HG02943 (cell line): ENCODE results near the gene CARD18.
"Not testable (repeated sequence)": the region's sequence is repeated elsewhere in the genome, so short reads cannot be mapped to it uniquely, and the experiment has no call there.

Experiments
- ATAC-seq: cut with Tn5 transposase; IDR thresholded peaks from one replicate; pipeline ENCODE4 v1.9.1; 2021; ENCODE audit warnings: mild to moderate bottlenecking, low read depth, moderate library complexity; ENCODE audit not compliant: unreplicated experiment

CARD18 gene

DNA sequence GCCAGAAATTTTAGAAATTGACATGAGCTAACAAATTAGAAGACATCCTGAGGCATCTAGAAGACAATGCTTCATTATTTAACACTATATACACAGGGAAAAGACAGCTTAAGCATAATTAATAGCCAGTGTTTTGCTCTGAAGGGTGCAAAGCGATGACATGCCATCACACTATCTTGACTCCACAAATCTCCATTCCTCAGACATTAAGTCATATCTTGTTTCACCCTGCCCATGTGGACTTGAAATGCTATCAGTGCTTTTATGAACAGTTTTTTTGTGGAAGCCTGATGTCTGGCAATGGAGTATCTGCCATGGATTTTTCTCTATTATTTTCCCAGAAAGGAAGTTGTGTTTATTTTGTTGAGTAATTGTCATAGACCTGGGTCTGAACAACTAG, 2.3 kb downstream of the CARD18 start:
- ATAC-seq, result no peak

DNA sequence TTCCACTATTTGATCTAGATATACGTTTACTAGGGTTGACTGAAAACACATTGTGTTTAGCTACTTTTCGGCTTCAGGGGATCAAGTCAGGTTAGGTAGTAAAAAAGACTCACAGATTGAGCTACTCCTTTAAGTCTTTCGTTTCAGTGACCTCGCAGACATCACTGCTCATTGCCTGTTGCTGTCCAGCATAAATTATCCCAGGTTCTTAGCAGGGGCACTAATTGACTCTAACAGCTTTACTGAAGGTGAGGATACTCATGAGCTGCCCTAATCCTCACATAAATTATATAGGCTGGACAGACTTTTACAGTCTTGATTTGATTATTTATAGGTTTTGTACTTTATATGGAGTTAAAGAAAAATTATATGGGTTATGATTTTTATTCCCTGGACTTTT, 3.7 kb downstream of the CARD18 start:
- no peak for ATAC-seq

DNA sequence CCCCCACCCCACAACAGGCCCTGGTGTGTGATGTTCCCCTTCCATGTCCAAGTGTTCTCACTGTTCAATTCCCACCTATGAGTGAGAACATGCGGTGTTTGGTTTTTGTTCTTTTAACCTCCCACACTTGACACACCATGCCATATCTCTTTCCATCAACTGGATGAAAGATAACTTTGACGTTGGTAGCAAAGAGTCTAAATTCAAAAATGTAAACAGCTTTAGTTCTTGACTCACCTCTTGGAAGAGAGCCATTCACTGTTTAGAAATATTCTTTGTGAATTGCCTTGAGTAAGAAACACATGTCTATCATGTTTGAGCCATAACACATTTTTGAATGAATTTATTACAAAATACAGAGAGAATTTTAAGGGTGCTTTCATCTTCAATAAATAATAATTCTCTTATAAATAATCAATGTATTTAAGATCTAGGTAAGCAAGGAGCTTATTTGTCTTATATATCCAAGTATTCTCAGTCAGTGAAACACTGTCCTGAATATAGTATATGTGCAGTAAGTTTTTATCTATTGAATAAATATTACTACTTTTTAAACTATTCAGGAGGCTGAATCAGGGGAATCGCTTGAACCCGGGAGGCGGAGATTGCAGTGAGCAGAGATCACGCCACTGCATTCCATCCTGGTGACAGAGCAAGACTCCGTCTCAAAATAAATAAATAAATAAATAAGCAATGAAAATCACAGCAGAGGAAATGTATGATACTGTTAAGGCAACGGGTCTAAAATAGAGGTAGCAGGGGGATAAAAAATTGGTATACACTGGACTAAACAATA, 6.7 kb downstream of the CARD18 start:
- ATAC-seq, result no peak

DNA sequence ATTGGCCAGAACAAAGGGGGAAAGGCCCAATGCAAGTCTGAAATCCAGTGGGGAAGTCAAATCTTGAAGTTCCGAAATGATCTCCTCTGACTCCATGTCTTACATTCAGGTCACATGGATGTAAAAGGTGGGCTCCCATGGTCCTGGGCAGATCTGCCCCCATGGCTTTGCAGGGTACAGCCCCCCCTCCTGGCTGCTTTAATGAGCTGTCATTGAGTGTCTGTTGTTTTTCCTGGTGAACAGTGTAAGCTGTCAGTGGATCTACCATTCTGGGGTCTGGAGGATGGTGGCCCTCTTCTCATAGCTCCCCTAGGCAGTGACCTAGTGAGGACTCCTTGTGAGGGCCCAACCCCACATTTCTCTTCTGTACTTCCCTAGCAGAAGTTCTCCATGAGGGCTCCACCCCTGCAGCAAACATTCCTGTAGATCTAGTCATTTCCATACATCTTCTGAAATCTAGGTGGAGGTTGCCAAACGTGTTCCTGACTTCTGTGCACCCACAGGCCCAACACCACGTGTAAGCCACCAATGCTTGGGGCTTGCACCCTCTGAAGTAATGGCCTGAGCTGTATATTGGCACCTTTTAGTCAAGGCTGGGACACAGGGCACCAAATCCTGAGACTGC, 9.3 kb downstream of the CARD18 start:
- ATAC-seq, result no peak

- no peak for ATAC-seq
These were observed 14.8 kb downstream of the CARD18 start for GRCh38 chr11:105124756-105125155.

DNA sequence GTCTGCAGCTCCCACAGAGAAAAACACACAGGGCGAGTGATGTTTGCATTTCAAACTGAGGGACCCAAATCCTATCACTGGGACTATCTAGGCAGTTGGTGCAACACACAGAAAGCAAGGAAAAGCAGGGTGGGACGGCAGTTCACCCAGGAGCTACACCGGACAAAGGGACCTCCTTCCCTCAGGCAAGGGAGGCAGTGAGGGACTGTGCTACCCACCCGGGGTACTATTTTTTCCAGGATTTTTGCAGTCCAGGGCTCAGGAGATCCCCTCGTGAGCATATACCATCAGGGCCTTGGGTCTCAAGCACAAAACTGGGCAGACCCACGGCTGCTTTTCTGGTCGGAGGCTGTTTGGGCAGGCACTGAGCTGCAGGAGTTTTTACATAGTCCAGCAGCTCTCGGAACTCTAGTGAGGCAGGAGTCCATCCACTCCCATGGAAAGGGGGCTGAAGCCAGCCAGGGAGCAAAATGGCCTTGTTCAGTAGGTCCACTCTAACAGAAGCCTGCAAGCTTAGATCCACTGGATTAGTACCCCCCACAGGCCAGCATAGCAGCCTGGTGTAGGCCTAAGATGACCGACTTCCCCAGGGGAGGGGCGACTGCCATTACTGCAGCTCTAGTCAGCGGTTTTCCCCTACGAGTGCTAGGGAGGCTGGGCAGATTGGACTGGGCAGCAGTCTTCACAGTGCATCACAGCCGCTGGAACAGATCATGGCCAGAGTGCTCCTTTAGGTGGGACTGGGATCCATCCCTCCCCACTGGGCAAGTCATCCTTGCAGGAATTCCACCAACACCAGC, 28.2 kb downstream of the CARD18 start:
- ATAC-seq, result no peak

DNA sequence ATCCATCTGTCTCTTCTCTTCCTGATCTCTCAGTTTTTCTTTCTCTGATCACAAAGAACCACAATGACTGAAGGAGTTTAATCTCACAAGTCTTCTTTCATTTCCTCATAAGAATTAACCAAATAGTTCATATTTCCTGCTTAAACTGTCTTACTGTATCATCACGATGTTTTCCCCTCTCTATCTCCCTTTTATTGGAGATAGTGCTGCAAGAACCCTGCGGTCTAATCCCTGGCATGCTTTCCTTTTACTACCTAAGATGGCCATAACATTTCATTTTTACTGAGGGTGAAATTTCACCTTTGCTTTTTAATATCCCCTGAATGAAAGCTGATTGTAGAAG, 28.9 kb downstream of the CARD18 start:
- no peak for ATAC-seq

DNA sequence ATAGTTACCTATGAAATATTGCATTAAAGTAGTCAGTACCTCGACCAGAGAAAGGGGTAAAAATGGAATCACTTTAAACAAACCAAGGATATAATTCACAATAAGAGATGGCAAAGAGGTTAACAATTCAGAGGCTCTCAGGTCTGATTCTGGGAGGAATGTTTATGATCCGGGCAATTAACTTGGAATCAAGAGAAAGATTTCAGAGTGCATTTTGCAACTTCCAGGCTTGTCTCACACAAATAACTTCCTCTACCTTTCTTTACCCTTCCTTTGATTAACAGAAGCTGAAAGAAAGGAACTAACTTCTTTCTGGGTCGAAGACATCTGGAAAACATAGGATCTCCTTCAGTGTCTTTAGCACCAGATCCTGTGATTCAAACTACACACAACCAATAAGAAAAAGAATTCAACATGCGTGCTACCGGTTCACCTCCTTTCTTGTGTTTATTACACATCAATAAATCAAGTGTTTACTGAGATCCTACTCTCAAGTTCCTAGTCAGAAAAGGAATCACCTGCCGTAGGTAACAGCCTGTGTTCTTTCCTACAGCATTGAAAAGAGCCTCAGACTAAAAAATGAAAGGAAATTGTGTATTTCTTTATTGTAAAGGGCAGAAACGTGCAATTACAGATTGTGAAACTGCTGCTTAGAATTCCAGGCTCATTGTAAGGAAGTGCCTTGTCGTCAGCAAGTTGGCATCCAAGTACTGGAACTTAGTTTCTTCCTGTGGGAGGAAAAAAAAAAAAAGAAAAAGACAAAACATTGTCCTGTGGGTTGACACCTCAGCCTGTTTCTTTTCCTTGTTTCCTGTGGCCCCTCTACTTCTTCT, 29.5 kb downstream of the CARD18 start:
- no peak for ATAC-seq

DNA sequence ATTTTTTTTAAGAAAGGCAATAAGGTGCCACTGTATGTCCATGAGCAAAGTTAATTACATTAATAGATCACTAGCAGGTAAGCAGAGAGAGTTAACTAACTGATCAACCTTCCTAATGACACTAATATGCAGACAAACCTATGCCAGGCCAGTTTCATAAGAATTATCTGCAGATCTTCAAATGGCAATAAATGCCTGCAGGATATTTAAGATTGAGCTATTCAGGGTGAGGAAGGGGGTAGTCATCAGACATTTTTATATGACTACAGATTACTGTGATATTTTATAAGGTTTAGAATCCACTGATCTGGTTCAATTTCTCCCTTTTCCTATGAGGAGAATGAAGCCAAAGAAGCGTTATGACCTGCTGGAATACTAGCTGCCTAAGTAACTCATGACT, 30.2 kb downstream of the CARD18 start:
- ATAC-seq, result no peak

DNA sequence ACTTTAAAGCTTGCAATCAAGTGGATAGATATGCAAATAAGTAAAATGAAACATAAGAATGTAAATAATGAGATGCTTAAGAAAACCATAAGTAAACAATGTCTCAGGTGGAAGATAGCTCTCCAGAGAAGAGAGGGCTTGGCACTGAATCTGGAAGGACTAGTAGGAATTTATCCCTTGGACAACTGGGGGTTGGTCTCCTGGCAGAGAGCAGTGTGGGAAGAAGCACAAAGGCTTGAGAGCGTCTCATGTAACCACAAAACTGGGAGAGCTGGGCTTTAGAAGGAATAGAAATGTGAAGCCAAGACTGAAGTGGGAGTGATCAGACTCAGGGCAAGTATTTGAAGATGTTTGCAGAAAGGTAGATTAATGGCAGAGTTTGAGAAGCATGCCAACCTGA, 31.3 kb downstream of the CARD18 start:
- no peak for ATAC-seq

GRCh38 chr11:105107226-105107825, 32.2 kb downstream of the CARD18 start:
- not testable (repeated sequence) for ATAC-seq

DNA sequence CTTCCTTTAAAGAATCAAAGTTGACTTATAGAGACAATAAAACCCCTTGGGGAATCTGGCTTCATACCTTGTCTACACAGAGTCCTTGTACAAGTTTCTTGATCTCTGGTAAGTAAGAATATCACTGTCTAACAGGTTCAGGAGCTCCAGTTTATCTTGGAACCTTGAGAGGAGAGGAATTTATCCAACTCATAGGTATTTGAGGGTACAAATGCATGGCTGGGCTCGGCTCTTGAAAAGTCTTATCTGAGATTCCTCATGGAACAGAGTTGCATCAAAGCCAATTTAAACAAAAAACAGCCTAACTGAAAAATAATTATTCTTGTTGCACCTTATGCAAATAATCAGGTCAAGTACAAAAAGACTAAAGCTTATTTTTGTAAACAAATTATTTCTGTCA, 33.4 kb downstream of the CARD18 start:
- no peak for ATAC-seq

- ATAC-seq, result no peak
These were observed 35.3 kb downstream of the CARD18 start for GRCh38 chr11:105104292-105104691.

DNA sequence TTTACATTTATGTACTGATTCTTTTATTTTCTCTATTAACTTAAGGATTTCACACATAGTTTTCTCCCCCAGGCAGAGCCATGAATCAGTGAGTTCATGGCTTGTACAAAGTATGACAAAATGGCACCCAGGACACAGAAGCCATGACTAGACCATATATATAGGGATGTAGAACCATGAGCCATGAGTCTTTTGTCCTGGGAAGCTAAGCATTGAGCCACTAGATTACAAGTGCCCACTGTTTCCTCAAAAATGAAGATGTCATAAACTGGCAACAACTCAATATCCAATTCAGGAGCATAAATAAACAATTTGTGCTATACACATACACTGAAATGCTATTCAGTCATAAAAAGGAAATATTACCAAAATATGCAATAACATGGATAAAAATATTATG, 36.2 kb downstream of the CARD18 start:
- no peak for ATAC-seq

DNA sequence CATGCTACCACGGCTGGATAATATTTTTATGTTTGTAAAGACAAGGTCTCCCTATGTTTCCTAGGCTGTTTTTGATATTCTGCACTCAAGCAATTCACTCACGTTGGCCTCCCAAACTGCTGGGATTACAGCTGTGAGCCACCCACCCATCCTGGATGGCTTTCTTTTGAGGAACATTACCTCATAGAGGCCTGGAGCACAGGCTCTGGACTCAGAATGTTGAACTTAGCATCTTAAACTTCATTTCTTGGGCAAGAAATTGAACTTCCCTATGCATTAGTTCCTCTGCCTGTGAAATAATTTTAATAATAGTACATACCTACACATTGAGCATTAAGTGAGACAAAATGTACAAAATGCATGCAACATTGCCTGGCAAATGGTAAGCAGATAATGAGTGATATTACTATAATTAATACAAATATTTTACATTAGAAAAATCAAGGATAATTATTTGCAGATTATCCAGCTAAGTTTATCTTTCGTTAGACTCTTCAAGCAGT, 37.4 kb downstream of the CARD18 start:
- ATAC-seq, result not testable (repeated sequence)

GRCh38 chr11:105100981-105101630, 38.5 kb downstream of the CARD18 start:
- no peak for ATAC-seq

GRCh38 chr11:105100206-105100605, 39.4 kb downstream of the CARD18 start:
- no peak for ATAC-seq

GRCh38 chr11:105099594-105099993, 40.0 kb downstream of the CARD18 start:
- ATAC-seq, result not testable (repeated sequence)
